CMK (cell line): ENCODE results near the gene AURKAIP1.

ENCODE experiments used
- DNase-seq: peaks from one replicate; pipeline ENCODE4 v3.0.0-alpha.2; 2010; ENCODE audit warnings: low read depth

The AURKAIP1 gene

GRCh38 chr1:1347663-1348419 lies 27.2 kb downstream of the AURKAIP1 start:
- DNase-seq: no peak

GRCh38 chr1:1347026-1347595 lies 27.9 kb downstream of the AURKAIP1 start:
- DNase-seq: no peak

GRCh38 chr1:1346501-1346890 lies 28.5 kb downstream of the AURKAIP1 start:
- DNase-seq: no peak

GRCh38 chr1:1345860-1346500 lies 29.0 kb downstream of the AURKAIP1 start:
- DNase-seq: no peak

- DNase-seq: no peak
Observed at GRCh38 chr1:1345384-1345783, 29.6 kb downstream of the AURKAIP1 start.

GRCh38 chr1:1344655-1345361 lies 30.2 kb downstream of the AURKAIP1 start:
- DNase-seq: no peak

GRCh38 chr1:1343811-1344421 lies 31.1 kb downstream of the AURKAIP1 start:
- DNase-seq: no peak

GRCh38 chr1:1342584-1343115 lies 32.4 kb downstream of the AURKAIP1 start:
- DNase-seq: no peak

- no peak for DNase-seq
Observed at GRCh38 chr1:1342061-1342562, 32.9 kb downstream of the AURKAIP1 start.

GRCh38 chr1:1341549-1342021 lies 33.4 kb downstream of the AURKAIP1 start:
- DNase-seq: no peak

- no peak for DNase-seq
Observed at GRCh38 chr1:1340791-1341548, 34.0 kb downstream of the AURKAIP1 start.

- DNase-seq: no peak
Observed at GRCh38 chr1:1340185-1340584, 34.8 kb downstream of the AURKAIP1 start.

- DNase-seq: no peak
Observed at GRCh38 chr1:1338278-1338677, 36.7 kb downstream of the AURKAIP1 start.

GRCh38 chr1:1337793-1338147 lies 37.2 kb downstream of the AURKAIP1 start:
- DNase-seq: no peak

- DNase-seq: no peak
Observed at GRCh38 chr1:1336931-1337792, 37.8 kb downstream of the AURKAIP1 start.

- no peak for DNase-seq
Observed at GRCh38 chr1:1336446-1336845, 38.6 kb downstream of the AURKAIP1 start.

- no peak for DNase-seq
Observed at GRCh38 chr1:1335792-1336248, 39.2 kb downstream of the AURKAIP1 start.

GRCh38 chr1:1335283-1335682 lies 39.7 kb downstream of the AURKAIP1 start:
- DNase-seq: no peak

GRCh38 chr1:1334835-1335234 lies 40.2 kb downstream of the AURKAIP1 start:
- DNase-seq: no peak
